ENCODE data around the gene TPRX2. TPM values are rescaled to one million over a fixed set of nuclear protein-coding genes. Genes with fewer than 3 reads are reported as not detected.
"Not testable (repeated sequence)": the region's sequence is repeated elsewhere in the genome, so short reads cannot be mapped to it uniquely, and the experiment has no call there.

Gene TPRX2
- total and polyA plus RNA-seq, 2 experiments from 2014 or later = not detected

DNA sequence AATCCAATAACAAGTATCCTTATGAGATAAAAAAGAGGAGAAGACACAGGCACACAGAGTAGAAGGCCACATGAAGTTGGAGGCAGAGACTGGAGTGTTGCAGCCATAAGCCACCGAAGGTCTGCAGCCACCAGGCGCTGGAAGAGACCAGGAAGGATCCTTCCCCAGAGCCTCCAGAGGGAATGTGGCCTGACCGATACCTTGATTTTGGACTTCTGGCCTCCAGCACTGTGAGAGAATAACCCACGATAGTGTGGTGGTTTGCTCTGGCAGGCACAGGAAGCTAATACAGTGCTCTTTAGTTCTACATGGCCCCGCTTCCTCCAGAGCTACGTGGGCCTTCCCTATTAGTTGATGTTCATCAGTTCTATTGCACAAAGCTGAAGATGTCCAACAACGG, 42.3 kb downstream of the TPRX2 start:
- Histone ChIP-seq H3K27ac (no peak overlapping the region), H3K27me3 (no peaks in the 10 kb centered on the region), H3K9me3 (ENCODE audit: low read depth) (no peaks in the 10 kb centered on the region), H3K36me3 (no peaks in the 10 kb centered on the region), H3K4me3 (no peak overlapping the region), H3K4me1 (ENCODE audit: low read depth) (no peaks in the 10 kb centered on the region)
- no peak for DNase-seq (ENCODE audit: low read depth in 1 of 2, low spot score in 1 of 2)
- TF ChIP-seq, protein P1, sequence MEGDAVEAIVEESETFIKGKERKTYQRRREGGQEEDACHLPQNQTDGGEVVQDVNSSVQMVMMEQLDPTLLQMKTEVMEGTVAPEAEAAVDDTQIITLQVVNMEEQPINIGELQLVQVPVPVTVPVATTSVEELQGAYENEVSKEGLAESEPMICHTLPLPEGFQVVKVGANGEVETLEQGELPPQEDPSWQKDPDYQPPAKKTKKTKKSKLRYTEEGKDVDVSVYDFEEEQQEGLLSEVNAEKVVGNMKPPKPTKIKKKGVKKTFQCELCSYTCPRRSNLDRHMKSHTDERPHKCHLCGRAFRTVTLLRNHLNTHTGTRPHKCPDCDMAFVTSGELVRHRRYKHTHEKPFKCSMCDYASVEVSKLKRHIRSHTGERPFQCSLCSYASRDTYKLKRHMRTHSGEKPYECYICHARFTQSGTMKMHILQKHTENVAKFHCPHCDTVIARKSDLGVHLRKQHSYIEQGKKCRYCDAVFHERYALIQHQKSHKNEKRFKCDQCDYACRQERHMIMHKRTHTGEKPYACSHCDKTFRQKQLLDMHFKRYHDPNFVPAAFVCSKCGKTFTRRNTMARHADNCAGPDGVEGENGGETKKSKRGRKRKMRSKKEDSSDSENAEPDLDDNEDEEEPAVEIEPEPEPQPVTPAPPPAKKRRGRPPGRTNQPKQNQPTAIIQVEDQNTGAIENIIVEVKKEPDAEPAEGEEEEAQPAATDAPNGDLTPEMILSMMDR (IDR thresholded peaks at IDR 0.05; ENCODE audit: low read depth, low read length) = no peak

DNA sequence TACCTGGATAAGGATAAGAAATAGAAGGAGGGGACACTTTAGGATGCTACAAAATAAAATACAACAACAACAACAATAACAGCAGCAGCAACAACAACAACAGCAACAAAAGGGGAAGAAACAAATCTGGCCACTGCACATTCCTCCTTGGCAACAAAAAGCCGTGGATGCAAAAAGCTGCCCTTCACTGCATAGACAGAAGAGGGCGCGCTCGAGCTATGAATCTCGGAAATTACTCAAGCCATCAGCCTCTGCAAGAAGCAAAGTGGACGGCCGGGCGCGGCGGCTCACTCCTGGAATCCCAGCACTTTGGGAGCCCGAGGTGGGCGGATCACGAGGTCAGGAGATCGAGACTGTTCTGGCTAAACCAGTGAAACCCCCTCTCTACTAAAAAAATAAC, 50.3 kb downstream of the TPRX2 start:
- not testable (repeated sequence) for H3K4me1 ChIP-seq (ENCODE audit: low read depth); H3K36me3 ChIP-seq; DNase-seq (ENCODE audit: low read depth in 1 of 2, low spot score in 1 of 2); H3K4me3 ChIP-seq; H3K27ac ChIP-seq; H3K27me3 ChIP-seq; H3K9me3 ChIP-seq (ENCODE audit: low read depth)

DNA sequence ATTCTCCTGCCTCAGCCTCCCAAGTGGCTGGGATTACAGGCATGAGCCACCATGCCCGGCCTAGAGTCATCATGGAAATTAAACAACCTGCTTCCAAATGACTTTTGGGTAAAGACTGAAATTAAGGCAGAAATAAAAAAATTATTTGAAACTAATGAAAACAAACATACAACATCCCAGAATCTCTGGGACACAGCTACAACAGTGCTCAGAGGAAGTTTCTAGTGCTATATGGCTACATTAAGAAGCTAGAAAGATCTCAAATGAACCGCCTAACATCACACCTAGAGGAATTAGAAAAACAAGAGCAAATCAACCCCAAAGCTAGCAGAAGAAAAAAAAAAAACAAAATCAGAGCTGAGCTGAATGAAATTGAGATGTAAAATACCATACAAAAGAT, 51.2 kb downstream of the TPRX2 start:
- not testable (repeated sequence) for H3K36me3 ChIP-seq; H3K4me1 ChIP-seq (ENCODE audit: low read depth); H3K27ac ChIP-seq; H3K4me3 ChIP-seq; H3K9me3 ChIP-seq (ENCODE audit: low read depth); DNase-seq (ENCODE audit: low read depth in 1 of 2, low spot score in 1 of 2); H3K27me3 ChIP-seq

Other genes with a start within 250 kb of the TPRX2 start
- gene EHD2, start 145.8 kb upstream of the TPRX2 start, total RNA-seq = 0.95 and 2.1 TPM in 2 replicates
- gene EHD2, start 145.8 kb upstream of the TPRX2 start, polyA plus RNA-seq = 0.64 and 2.7 TPM in 2 replicates
- 149 and 278 TPM in 2 replicates for gene NOP53, start 113.7 kb upstream of the TPRX2 start, total RNA-seq
- gene NOP53, start 113.7 kb upstream of the TPRX2 start, polyA plus RNA-seq = 81.8 and 112 TPM in 2 replicates
- 1,194 and 1,690 TPM in 2 replicates for gene SELENOW, start 80.5 kb upstream of the TPRX2 start, total RNA-seq
- 1,855 and 2,152 TPM in 2 replicates for gene SELENOW, start 80.5 kb upstream of the TPRX2 start, polyA plus RNA-seq
- gene TPRX1, start 54.7 kb upstream of the TPRX2 start, total RNA-seq = not detected in 2 replicates
- gene TPRX1, start 54.7 kb upstream of the TPRX2 start, polyA plus RNA-seq = not detected in 2 replicates
- 0.11 and 0.15 TPM in 2 replicates for gene CRX, start 37.3 kb upstream of the TPRX2 start, total RNA-seq
- gene CRX, start 37.3 kb upstream of the TPRX2 start, polyA plus RNA-seq = 0.04 and 0.06 TPM in 2 replicates
- gene SULT2A1, start 27.1 kb downstream of the TPRX2 start, total RNA-seq = not detected in 2 replicates
- 0.09 and 0.34 TPM in 2 replicates for gene SULT2A1, start 27.1 kb downstream of the TPRX2 start, polyA plus RNA-seq
- not detected in 2 replicates for gene BSPH1, start 132.9 kb downstream of the TPRX2 start, total RNA-seq
- gene BSPH1, start 132.9 kb downstream of the TPRX2 start, polyA plus RNA-seq = not detected in 2 replicates
- gene ELSPBP1, start 135.4 kb downstream of the TPRX2 start, total RNA-seq = not detected in 2 replicates
- not detected in 2 replicates for gene ELSPBP1, start 135.4 kb downstream of the TPRX2 start, polyA plus RNA-seq
- not detected in 2 replicates for gene CABP5, start 184.8 kb downstream of the TPRX2 start, total RNA-seq
- not detected in 2 replicates for gene CABP5, start 184.8 kb downstream of the TPRX2 start, polyA plus RNA-seq